Activated CD8-positive, alpha-beta T cell treated with anti-CD3 and anti-CD28 coated beads for 36 hours (primary cell): Measurements from ENCODE around the gene OR6J1. TPM values are rescaled to one million over a fixed set of nuclear protein-coding genes. Genes with fewer than 3 reads are reported as not detected.

Source experiments
- ATAC-seq: fragments of 200-7000 bp; cut with Tn5 transposase; one replicate; pipeline ENCODE4 v1.10.0; 2021; ENCODE audit warnings: mild to moderate bottlenecking, moderate library complexity
- CTCF ChIA-PET: fragments of 350-600 bp; sonication (Branson Sonifier 250); formaldehyde crosslinking; loops from one replicate; lab custom pipeline; 2021; ENCODE audit warnings: antibody characterized with exemption; lab: Charles Lee
- POLR2A ChIA-PET: fragments of 350-600 bp; sonication (Branson Sonifier 250); formaldehyde crosslinking; loops from one replicate; lab custom pipeline; 2021; ENCODE audit warnings: antibody characterized with exemption; lab: Charles Lee
- DNase-seq: peaks from one replicate; pipeline ENCODE4 v3.0.0-alpha.2; 2020
- H3K27ac Mint-ChIP-seq: one replicate; pipeline ENCODE4 v1.8.0; 2021; ENCODE audit warnings: mild to moderate bottlenecking, mixed read lengths
- H3K27me3 Mint-ChIP-seq: one replicate; pipeline ENCODE4 v1.8.0; 2021; ENCODE audit warnings: mixed read lengths
- H3K36me3 Mint-ChIP-seq: one replicate; pipeline ENCODE4 v1.8.0; 2021; ENCODE audit warnings: low read depth, mixed read lengths
- H3K4me1 Mint-ChIP-seq: one replicate; pipeline ENCODE4 v1.8.0; 2021; ENCODE audit warnings: low read depth, mixed read lengths
- H3K4me3 Mint-ChIP-seq: one replicate; pipeline ENCODE4 v1.8.0; 2021; ENCODE audit warnings: mild to moderate bottlenecking, moderate library complexity, mixed read lengths
- H3K9me3 Mint-ChIP-seq: one replicate; pipeline ENCODE4 v1.8.0; 2021; ENCODE audit warnings: mixed read lengths
- intact Hi-C: fragments of 100-400 bp; cut with micrococcal nuclease; formaldehyde crosslinking; loops from one replicate; pipeline ENCODE4 v1.10.0; 2022
- total RNA-seq, 2 experiments: library from RNA; stranded (reverse); gene quantifications; one replicate each; pipeline ENCODE4 v1.2.3, GENCODE V29; 2021
- TF ChIP-seq, protein P1 (sequence below): fragments of 200-600 bp; IDR thresholded peaks from one replicate; pipeline ENCODE4 v1.8.0; 2022; ENCODE audit warnings: antibody characterized with exemption, mild to moderate bottlenecking

OR6J1 gene
- total RNA-seq, 2 experiments from 2014 or later: not detected

DNA sequence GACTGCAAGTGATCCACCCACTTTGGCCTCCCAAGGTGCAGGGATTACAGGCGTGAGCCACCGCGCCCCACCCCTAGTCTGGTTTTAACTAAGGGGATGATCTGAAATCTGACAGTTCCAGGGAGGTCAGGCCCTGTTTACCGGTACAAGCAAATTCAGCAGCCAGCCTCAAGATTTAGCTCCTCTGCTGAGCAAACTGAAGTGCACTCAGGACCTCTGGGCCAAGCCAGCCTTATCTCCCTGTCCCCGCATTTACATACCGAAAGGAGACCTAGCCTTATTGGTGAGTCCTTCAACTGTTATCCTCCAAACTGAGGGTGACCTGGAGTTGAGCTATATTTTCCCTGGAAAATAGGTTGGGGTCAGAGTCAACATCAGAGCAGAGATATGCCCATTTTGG lies 46.9 kb downstream of the OR6J1 start:
- no peak for ATAC-seq
- Mint-ChIP-seq H3K4me1 (peaks cover 30% of the 10 kb centered on the region), H3K36me3 (peaks cover 6% of the 10 kb centered on the region), H3K27me3 (no peaks in the 10 kb centered on the region), H3K9me3 (no peaks in the 10 kb centered on the region), H3K4me3 (peak overlapping the region; percentile 92), H3K27ac (no peak overlapping the region)
- DNase-seq: no peak
- ChIA-PET POLR2A (interaction anchor here (0.7 to 3.5 kb wide), 3 partner anchors 8 to 36 kb away, joined by 3 to 26 read pairs (median 3); partner anchors contain the start of gene DAD1), CTCF (interaction anchor here (1.0 to 5.3 kb wide), 7 partner anchors 8 to 256 kb away, joined by 3 to 52 read pairs (median 6); partner anchors contain the start of gene DAD1)
- intact Hi-C loops: no loop called here
- TF ChIP-seq, protein P1, sequence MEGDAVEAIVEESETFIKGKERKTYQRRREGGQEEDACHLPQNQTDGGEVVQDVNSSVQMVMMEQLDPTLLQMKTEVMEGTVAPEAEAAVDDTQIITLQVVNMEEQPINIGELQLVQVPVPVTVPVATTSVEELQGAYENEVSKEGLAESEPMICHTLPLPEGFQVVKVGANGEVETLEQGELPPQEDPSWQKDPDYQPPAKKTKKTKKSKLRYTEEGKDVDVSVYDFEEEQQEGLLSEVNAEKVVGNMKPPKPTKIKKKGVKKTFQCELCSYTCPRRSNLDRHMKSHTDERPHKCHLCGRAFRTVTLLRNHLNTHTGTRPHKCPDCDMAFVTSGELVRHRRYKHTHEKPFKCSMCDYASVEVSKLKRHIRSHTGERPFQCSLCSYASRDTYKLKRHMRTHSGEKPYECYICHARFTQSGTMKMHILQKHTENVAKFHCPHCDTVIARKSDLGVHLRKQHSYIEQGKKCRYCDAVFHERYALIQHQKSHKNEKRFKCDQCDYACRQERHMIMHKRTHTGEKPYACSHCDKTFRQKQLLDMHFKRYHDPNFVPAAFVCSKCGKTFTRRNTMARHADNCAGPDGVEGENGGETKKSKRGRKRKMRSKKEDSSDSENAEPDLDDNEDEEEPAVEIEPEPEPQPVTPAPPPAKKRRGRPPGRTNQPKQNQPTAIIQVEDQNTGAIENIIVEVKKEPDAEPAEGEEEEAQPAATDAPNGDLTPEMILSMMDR: no peak

DNA sequence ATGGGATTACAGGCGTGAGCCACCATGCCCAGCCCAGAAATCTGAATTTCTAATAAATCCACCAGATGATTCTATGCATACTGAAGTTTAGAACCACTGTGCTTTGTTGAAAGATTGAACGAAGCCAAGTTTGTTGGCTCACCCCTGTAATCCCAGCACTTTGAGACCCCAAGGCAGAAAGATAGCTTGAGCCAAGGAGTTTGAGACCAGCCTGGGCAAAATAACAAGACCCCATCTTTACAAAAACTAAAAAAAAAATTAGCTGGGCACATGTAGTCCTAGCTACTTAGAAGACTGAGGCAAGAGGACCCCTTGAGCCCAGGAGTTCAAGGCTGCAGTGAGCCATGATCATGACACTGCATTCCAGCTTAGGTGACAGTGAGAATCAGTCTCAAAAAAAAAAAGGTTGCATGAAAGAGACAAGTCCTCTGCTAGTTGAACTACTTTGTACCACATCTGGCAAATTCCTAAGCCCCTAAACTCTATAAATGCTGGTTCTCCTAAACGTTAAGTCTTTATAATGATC lies 47.7 kb downstream of the OR6J1 start:
- no peaks in the 10 kb centered on the region for H3K9me3 Mint-ChIP-seq
- no peak for DNase-seq
- no peaks in the 10 kb centered on the region for H3K36me3 Mint-ChIP-seq
- H3K4me3 Mint-ChIP-seq: no peak overlapping the region
- H3K4me1 Mint-ChIP-seq: peaks cover 36% of the 10 kb centered on the region
- TF ChIP-seq, protein P1: no peak
- intact Hi-C loops: no loop called here
- ChIA-PET POLR2A (interaction anchor here (0.7 to 3.5 kb wide), 3 partner anchors 7 to 35 kb away, joined by 3 to 26 read pairs (median 3); partner anchors contain the start of gene DAD1), CTCF (interaction anchor here (1.0 to 5.3 kb wide), 5 partner anchors 26 to 257 kb away, joined by 3 to 52 read pairs (median 3); no protein-coding TSS in a partner anchor)
- ATAC-seq: no peak
- no peaks in the 10 kb centered on the region for H3K27me3 Mint-ChIP-seq
- H3K27ac Mint-ChIP-seq: no peak overlapping the region

DNA sequence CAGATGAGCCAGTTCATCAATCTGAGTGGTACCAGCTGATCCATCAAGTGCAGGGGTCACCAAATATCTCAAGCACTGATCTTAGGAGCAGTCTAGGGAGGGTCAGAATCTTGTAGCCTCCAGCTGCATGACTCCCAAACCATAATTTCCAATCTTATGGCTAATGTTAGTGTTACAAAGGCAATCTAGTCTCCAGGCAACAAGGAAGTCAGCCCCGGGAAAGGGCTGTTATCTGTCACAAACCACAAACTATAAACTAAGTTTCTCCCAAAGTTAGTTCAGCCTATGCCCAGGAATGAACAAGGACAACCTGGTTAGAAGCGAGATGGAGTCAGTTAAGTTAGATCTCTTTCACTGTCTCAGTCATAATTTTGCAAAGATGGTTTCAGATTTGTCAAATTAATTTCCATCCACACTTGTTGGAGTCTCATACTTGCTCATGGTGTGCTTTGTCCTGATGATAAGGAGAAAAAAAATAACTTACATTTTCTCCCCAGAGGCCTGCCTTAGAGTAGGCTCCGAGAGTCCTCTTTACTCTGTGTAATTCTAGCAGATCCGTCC lies 49.9 kb downstream of the OR6J1 start:
- no peaks in the 10 kb centered on the region for H3K9me3 Mint-ChIP-seq
- DNase-seq (no peak), ATAC-seq (no peak)
- H3K36me3 Mint-ChIP-seq: no peaks in the 10 kb centered on the region
- no peak overlapping the region for H3K4me3 Mint-ChIP-seq
- peaks cover 32% of the 10 kb centered on the region for H3K4me1 Mint-ChIP-seq
- no peak overlapping the region for H3K27ac Mint-ChIP-seq
- ChIA-PET CTCF (interaction anchor here (0.7 to 12.8 kb wide), 9 partner anchors 8 to 742 kb away, joined by 3 to 163 read pairs (median 3); no protein-coding TSS in a partner anchor), POLR2A (interaction anchor here (1.0 kb wide), 1 partner anchor 24 kb away, joined by 4 read pairs; no protein-coding TSS in a partner anchor)
- H3K27me3 Mint-ChIP-seq: no peaks in the 10 kb centered on the region
- TF ChIP-seq, protein P1: no peak
- intact Hi-C loops: no loop called here

DNA sequence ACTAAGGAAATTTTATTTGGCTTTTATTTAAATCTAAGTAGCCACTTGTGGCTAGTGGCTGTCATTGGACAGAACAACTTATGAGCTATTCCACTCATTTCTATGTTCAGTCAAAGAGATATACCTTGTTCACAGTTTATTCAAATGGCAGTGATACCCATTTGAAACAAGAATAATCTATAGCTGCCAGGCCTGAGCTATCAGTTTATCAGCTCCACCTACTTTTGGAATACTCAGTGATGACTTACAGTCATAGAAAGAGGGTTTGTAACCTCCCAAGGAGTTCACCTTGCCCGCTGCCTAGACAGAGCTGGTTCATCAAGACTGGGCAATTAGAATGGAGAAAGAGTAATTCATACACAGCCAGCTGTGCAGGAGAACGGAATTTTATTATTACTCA lies 50.6 kb downstream of the OR6J1 start:
- intact Hi-C loops: no loop called here
- TF ChIP-seq, protein P1: no peak
- Mint-ChIP-seq H3K36me3 (no peaks in the 10 kb centered on the region), H3K4me1 (peaks cover 27% of the 10 kb centered on the region), H3K4me3 (no peak overlapping the region), H3K9me3 (no peaks in the 10 kb centered on the region), H3K27ac (no peak overlapping the region), H3K27me3 (peaks cover 1% of the 10 kb centered on the region)
- POLR2A ChIA-PET: interaction anchor here (0.8 to 1.2 kb wide), 3 partner anchors 24 to 173 kb away, joined by 3 to 5 read pairs (median 4); partner anchors contain the start of gene OXA1L
- DNase-seq: no peak
- no peak for ATAC-seq
- CTCF ChIA-PET: interaction anchor here (0.9 to 12.8 kb wide), 7 partner anchors 9 to 742 kb away, joined by 3 to 163 read pairs (median 4); no protein-coding TSS in a partner anchor
